CD4-positive, alpha-beta T cell (primary cell): Measurements from ENCODE around the gene CHCHD1. TPM values are rescaled to one million over a fixed set of nuclear protein-coding genes. Genes with fewer than 3 reads are reported as not detected.

Experiments used
- ATAC-seq: fragments of 200-7000 bp; cut with Tn5 transposase; one replicate; pipeline ENCODE4 v1.10.0; 2022; ENCODE audit warnings: mild to moderate bottlenecking; ENCODE audit not compliant: poor library complexity
- CTCF ChIA-PET: fragments of 350-600 bp; sonication (Branson Sonifier 250); formaldehyde crosslinking; loops from one replicate; lab custom pipeline; 2021; ENCODE audit warnings: antibody characterized with exemption, inconsistent platforms; lab: Charles Lee
- POLR2A ChIA-PET: fragments of 350-600 bp; sonication (Branson Sonifier 250); formaldehyde crosslinking; loops from one replicate; lab custom pipeline; 2021; ENCODE audit warnings: antibody characterized with exemption, inconsistent platforms; lab: Charles Lee
- DNase-seq, 14 experiments: peaks; one replicate each; pipeline ENCODE4 v3.0.0-alpha.2; 2013 to 2020; ENCODE audit warnings: mixed read lengths in 2 of 14
- H3K27ac ChIP-seq, 2 donors: one replicate each; pipeline versions ENCODE4 v1.5.1 to v1.7.0; 2013; ENCODE audit warnings: low read length in 2 of 2, low read depth in 1 of 2, mild to moderate bottlenecking in 1 of 2
- H3K27me3 ChIP-seq, 2 experiments: 1 replicate in 1 of 2; 2 replicates in 1 of 2; pipeline versions ENCODE4 v1.6.1 to v1.7.0; 2013; ENCODE audit warnings: low read length in 2 of 2, control low read depth in 1 of 2, mild to moderate bottlenecking in 1 of 2, moderate library complexity in 1 of 2; ENCODE audit not compliant: insufficient read depth in 2 of 2, control insufficient read depth in 1 of 2
- H3K36me3 ChIP-seq: one replicate; pipeline ENCODE4 v1.6.1; 2013; ENCODE audit warnings: low read length, control low read depth; ENCODE audit not compliant: insufficient read depth
- H3K4me1 ChIP-seq: one replicate; pipeline ENCODE4 v1.6.1; 2013; ENCODE audit warnings: low read length, control low read depth; ENCODE audit not compliant: insufficient read depth
- H3K4me3 ChIP-seq: one replicate; pipeline ENCODE4 v1.5.1; 2013; ENCODE audit warnings: mild to moderate bottlenecking, low read length, moderate library complexity
- H3K9me3 ChIP-seq, 2 experiments: 1 replicate in 1 of 2; 2 replicates in 1 of 2; pipeline versions ENCODE4 v1.6.1 to v1.7.0; 2013; ENCODE audit warnings: low read length in 2 of 2, mild to moderate bottlenecking in 2 of 2, control low read depth in 1 of 2, moderate library complexity in 1 of 2; ENCODE audit not compliant: control insufficient read depth in 1 of 2, insufficient read depth in 1 of 2
- H3K27ac Mint-ChIP-seq: one replicate; pipeline ENCODE4 v1.8.0; 2020; ENCODE audit warnings: mixed read lengths
- H3K27me3 Mint-ChIP-seq: one replicate; pipeline ENCODE4 v1.8.0; 2021; ENCODE audit warnings: mixed read lengths
- H3K36me3 Mint-ChIP-seq: one replicate; pipeline ENCODE4 v1.8.0; 2021; ENCODE audit warnings: low read depth, mixed read lengths
- H3K4me1 Mint-ChIP-seq: one replicate; pipeline ENCODE4 v1.8.0; 2021; ENCODE audit warnings: low read depth, mixed read lengths
- H3K4me3 Mint-ChIP-seq: one replicate; pipeline ENCODE4 v1.8.0; 2020; ENCODE audit warnings: mild to moderate bottlenecking, mixed read lengths
- H3K9me3 Mint-ChIP-seq: one replicate; pipeline ENCODE4 v1.8.0; 2020; ENCODE audit warnings: mixed read lengths
- CTCF ChIP-seq: fragments of 200-600 bp; IDR thresholded peaks from one replicate; pipeline ENCODE4 v1.8.0; 2022; ENCODE audit warnings: antibody characterized with exemption, mild to moderate bottlenecking
- intact Hi-C, 2 experiments: fragments of 100-400 bp; cut with DNase I in 1 of 2; cut with micrococcal nuclease in 1 of 2; formaldehyde crosslinking; loops; one replicate each; pipeline versions ENCODE4 v1.15.1 to v1.9.0; 2023 to 2025; cut with DNase I, micrococcal nuclease
- total RNA-seq, 174 experiments: library from RNA in 2 of 174; stranded (reverse) in 2 of 174; gene quantifications; one replicate each; pipeline ENCODE4 v1.2.3 and lab custom pipeline; 2021 to 2026

CHCHD1 gene
- total RNA-seq, 2 experiments from 2014 or later = 6.3 to 6.8 TPM

GRCh38 chr10:73773152-73773879 lies 8.5 kb upstream of the CHCHD1 start:
- Mint-ChIP-seq H3K27ac (peak overlapping the region; percentile 97), H3K27me3 (no peaks in the 10 kb centered on the region), H3K9me3 (no peaks in the 10 kb centered on the region), H3K36me3 (peaks cover 77% of the 10 kb centered on the region), H3K4me3 (peak overlapping the region; percentile 96), H3K4me1 (peaks cover 74% of the 10 kb centered on the region)
- peak overlapping the region; percentile 90 for H3K4me3 ChIP-seq
- peaks cover 54% of the 10 kb centered on the region for H3K36me3 ChIP-seq
- no peaks in the 10 kb centered on the region for H3K27me3 ChIP-seq
- H3K4me1 ChIP-seq = peaks cover 49% of the 10 kb centered on the region
- ATAC-seq (peak; percentile 8), DNase-seq (peak in 2 of 14 experiments; percentile 30 to 43)
- POLR2A ChIA-PET = interaction anchor here (0.5 to 7.6 kb wide), 19 partner anchors 11 to 1437 kb away, joined by 3 to 244 read pairs (median 4); partner anchors contain the start of genes CAMK2G, CHCHD1, NDST2 and SEC24C
- intact Hi-C loops = loop anchor here (2.0 to 5.0 kb wide), 2 partner anchors 37 to 104 kb away; partner anchors contain the start of gene NDST2 (in 2 of the 2)
- no peaks in the 10 kb centered on the region for H3K9me3 ChIP-seq
- no peak for TF ChIP-seq CTCF
- CTCF ChIA-PET = interaction anchor here (0.6 to 3.8 kb wide), 9 partner anchors 8 to 106 kb away, joined by 3 to 24 read pairs (median 9); partner anchors contain the start of genes CHCHD1, SEC24C and ZSWIM8
- peak overlapping the region; percentile 91 to 92 for H3K27ac ChIP-seq

GRCh38 chr10:73774637-73775036 lies 7.2 kb upstream of the CHCHD1 start:
- peaks cover 71% of the 10 kb centered on the region for H3K36me3 Mint-ChIP-seq
- Histone ChIP-seq H3K27me3 (no peaks in the 10 kb centered on the region), H3K4me1 (peaks cover 39% of the 10 kb centered on the region), H3K9me3 (no peaks in the 10 kb centered on the region), H3K4me3 (peak overlapping the region; percentile 90), H3K27ac (no peak overlapping the region), H3K36me3 (peaks cover 61% of the 10 kb centered on the region)
- H3K27ac Mint-ChIP-seq = peak overlapping the region; percentile 40
- no peaks in the 10 kb centered on the region for H3K9me3 Mint-ChIP-seq
- intact Hi-C loops = loop anchor here in 1 of 2 experiments (2.0 to 5.0 kb wide), 3 partner anchors 30 to 1438 kb away; partner anchors contain the start of genes SEC24C and VDAC2
- peaks cover 66% of the 10 kb centered on the region for H3K4me1 Mint-ChIP-seq
- CTCF ChIA-PET = interaction anchor here (3.3 kb wide), 1 partner anchor 12 kb away, joined by 12 read pairs; the partner anchor contains the start of gene ZSWIM8
- TF ChIP-seq CTCF = no peak
- DNase-seq (peak in 3 of 14 experiments; percentile 29 to 78 (median 47)), ATAC-seq (no peak)
- H3K27me3 Mint-ChIP-seq = no peaks in the 10 kb centered on the region
- POLR2A ChIA-PET = no interaction called here
- peak overlapping the region; percentile 96 for H3K4me3 Mint-ChIP-seq

- Mint-ChIP-seq H3K27ac (no peak overlapping the region), H3K27me3 (no peaks in the 10 kb centered on the region), H3K4me3 (no peak overlapping the region), H3K4me1 (peaks cover 65% of the 10 kb centered on the region), H3K36me3 (peaks cover 45% of the 10 kb centered on the region), H3K9me3 (no peaks in the 10 kb centered on the region)
- no peak for DNase-seq
- POLR2A ChIA-PET = interaction anchor here (0.8 to 10.2 kb wide), 4 partner anchors 9 to 49 kb away, joined by 4 to 244 read pairs (median 6); a partner anchor contains a TSS
- no peaks in the 10 kb centered on the region for H3K9me3 ChIP-seq
- H3K27me3 ChIP-seq = no peaks in the 10 kb centered on the region
- H3K36me3 ChIP-seq = peaks cover 50% of the 10 kb centered on the region
- peaks cover 39% of the 10 kb centered on the region for H3K4me1 ChIP-seq
- CTCF ChIA-PET = interaction anchor here (1.2 to 2.5 kb wide), 2 partner anchors 10 to 101 kb away, joined by 3 to 11 read pairs; no protein-coding TSS in a partner anchor
- no peak overlapping the region for H3K27ac ChIP-seq
- TF ChIP-seq CTCF = no peak
- no peak overlapping the region for H3K4me3 ChIP-seq
- intact Hi-C loops = loop anchor here in 1 of 2 experiments (5.0 kb wide), 1 partner anchor 1433 kb away; the partner anchor contains the start of gene VDAC2
- no peak for ATAC-seq
These were observed 2.8 kb upstream of the CHCHD1 start for GRCh38 chr10:73779018-73779417.
